GM15510 (cell line): ENCODE data around the gene PDZK1IP1.

Experiments used
- POLR2A ChIP-seq: IDR thresholded peaks from 3 replicates; pipeline ENCODE4 v1.6.1; 2011; ENCODE audit warnings: borderline replicate concordance; ENCODE audit not compliant: insufficient read length; ENCODE audit errors: extremely low read depth

Gene PDZK1IP1

GRCh38 chr1:47227341-47228232 lies 37.8 kb upstream of the PDZK1IP1 start:
- TF ChIP-seq POLR2A: no peak

GRCh38 chr1:47226839-47227215 lies 37.0 kb upstream of the PDZK1IP1 start:
- no peak for TF ChIP-seq POLR2A

GRCh38 chr1:47226121-47226838 lies 36.4 kb upstream of the PDZK1IP1 start:
- no peak for TF ChIP-seq POLR2A

GRCh38 chr1:47225430-47226100 lies 35.7 kb upstream of the PDZK1IP1 start:
- TF ChIP-seq POLR2A: no peak

- no peak for TF ChIP-seq POLR2A
Measured at GRCh38 chr1:47224676-47225399, 35.0 kb upstream of the PDZK1IP1 start.

- no peak for TF ChIP-seq POLR2A
Measured at GRCh38 chr1:47223921-47224675, 34.3 kb upstream of the PDZK1IP1 start.

DNA sequence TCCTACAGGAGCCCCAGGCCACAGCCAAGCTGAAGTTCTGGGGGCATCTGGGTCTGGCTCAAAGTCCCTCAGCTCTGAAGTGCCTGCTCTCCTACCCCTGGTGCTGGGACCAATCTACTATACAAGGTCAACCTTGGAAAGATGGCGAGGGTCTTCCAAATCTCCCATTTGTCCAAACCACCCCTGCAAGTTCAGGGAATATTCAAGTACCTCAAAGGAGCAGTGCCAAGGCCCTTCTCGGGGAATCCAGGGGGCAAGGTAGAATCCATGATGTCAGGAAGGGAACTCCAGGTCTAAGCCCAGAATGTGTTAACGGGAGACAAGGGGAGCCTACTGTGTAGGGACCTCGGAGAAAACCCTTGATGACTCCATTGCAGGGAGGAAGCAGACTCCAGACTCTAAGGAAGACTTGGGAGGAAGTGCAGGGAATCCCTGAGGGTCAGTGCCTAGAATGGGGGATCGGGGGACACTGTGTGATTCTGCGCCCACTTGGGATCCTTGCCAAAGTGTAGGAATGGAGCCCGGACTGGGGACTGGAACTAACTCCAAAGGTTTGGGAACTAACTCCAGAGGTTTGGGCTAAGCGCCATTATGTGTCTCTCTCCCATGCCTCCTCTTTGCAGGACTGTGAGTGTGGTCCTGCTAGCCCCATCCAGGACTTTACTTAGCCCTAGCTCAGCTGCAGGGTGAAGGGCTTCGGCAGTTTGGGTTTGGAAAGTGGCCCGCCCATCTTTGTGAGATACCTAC lies 33.5 kb upstream of the PDZK1IP1 start:
- no peak for TF ChIP-seq POLR2A

- no peak for TF ChIP-seq POLR2A
Measured at GRCh38 chr1:47222476-47222875, 32.6 kb upstream of the PDZK1IP1 start.

DNA sequence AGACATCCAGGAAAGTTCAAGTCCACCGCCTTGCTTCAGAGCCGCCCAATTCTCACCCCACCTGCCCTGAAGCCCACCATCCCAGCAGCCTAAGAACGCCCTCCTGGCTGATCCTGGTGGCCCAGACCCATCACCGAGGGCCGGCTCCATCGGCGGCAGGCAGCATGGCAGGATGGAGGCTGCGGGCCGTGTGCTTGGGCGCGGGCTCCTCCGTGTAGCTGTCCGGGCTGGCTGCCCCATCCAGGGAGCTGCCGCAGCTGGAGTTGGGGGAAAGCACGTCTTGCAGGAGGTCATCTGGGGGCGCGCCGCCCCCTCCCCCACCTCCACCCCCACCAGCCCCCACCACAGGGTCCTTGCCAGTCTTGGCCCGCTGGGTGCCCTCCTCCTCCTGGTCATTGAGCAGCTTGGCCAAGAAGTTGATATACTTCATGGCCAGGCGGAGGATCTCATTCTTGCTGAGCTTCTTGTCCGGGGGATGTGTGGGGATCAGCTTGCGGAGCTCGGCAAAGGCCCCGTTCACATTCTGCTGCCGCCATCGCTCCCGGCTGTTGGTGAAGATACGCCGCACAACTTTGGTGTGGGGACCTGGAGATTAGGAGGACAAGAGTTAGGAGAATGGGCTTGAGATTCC lies 29.9 kb upstream of the PDZK1IP1 start:
- no peak for TF ChIP-seq POLR2A

GRCh38 chr1:47219001-47219400 lies 29.2 kb upstream of the PDZK1IP1 start:
- no peak for TF ChIP-seq POLR2A

GRCh38 chr1:47216278-47217059 lies 26.6 kb upstream of the PDZK1IP1 start:
- TF ChIP-seq POLR2A: no peak

DNA sequence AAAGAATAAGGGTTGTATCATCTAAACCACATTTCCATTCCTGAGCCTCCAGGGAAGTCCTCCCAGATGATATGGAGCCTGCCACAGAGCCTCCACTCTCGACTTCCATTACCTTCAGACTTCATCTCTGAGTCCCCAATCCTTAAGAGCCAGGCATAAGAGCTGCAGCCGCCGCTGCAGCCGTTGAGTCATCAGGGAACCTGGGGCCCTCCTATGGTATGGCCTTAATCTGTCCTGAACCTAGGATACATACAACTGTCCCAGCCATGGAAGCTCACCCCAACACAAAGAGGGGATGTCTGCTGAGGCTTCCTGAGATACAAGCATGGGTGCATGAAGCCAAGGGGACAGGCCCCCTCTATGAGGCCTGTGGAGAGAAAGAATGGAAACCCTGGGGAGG lies 25.9 kb upstream of the PDZK1IP1 start:
- no peak for TF ChIP-seq POLR2A
